HG02938 (cell line): ENCODE measurements around the gene ZNF407.
A peak's percentile ranks its signal among the peaks of the same experiment; 100 is the strongest.

ENCODE experiments used
- ATAC-seq: cut with Tn5 transposase; IDR thresholded peaks from one replicate; pipeline ENCODE4 v1.9.1; 2021; ENCODE audit warnings: mild to moderate bottlenecking, moderate library complexity; ENCODE audit not compliant: unreplicated experiment

Gene ZNF407

DNA sequence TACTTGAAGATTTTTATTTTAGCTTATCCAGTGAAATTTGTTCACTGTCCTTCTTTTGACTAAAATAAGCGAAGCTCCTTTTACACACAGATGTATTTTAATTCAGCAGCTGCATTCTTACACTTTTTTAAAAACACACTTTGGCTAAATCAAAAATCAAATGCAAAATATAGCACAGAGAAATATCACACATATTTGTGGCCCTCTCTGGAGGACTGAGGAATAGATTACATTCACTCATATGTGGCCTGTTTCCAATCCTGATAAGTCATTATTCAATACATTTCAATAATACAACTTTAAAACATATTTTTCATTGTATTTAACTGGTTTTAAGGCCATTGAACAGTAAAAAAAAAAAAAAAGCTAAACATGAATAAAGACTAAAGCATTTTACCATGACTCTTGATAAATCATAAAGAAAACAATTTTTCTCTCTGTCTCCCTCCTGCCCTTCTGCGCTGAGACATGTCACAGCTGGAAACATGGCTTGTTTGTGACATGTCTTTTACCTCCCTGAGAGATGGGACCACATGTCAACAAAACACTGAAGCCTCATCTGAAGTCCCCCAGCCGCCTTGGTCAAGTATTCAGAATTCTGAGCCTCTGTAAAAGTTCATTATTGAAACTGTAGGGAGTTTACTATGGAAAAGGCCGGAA is 221.0 kb downstream of the ZNF407 start:
- no peak for ATAC-seq

GRCh38 chr18:74819433-74820059 is 221.9 kb downstream of the ZNF407 start:
- ATAC-seq, result peak; percentile 88

- ATAC-seq, result no peak
Measured at GRCh38 chr18:74820160-74820780, 222.6 kb downstream of the ZNF407 start.

GRCh38 chr18:74825460-74825859 is 227.8 kb downstream of the ZNF407 start:
- no peak for ATAC-seq

DNA sequence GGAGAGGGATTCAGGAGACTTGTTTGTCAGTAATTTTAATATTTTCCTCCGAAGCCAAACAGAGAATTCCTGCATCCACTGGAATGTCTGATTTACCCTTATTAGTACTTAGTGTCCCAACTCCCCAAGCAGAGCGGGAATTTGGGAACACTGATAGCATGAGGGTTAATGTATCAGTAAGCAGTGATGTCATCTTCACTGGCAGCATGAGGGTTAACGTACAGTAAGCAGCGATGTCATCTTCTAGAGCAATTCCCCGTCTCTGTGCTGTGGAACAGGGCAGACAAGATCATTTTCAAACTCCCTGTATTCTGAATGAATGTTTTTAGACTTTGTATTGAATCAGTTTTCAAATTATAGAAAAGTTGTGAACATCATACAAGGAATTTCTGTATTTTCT is 228.9 kb downstream of the ZNF407 start:
- ATAC-seq, result no peak

DNA sequence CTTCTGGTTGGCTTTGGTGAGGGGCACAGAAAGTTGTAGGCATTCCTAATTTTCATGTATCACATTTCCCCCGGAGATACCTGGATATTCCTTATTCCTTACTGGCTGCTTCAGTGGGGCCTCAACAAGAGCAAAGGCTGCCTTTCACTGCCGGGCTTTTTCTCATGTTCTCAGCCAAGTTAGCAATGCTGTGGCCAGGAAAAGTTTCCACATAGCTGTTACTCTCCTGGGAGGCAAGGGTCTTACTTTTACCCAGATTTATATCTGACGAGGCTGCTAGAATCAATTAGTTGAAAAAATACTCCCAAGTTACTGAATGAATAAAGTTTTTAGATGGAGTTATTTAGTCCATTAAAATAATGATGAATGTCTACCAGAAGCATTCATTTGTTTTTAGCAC is 230.5 kb downstream of the ZNF407 start:
- no peak for ATAC-seq

DNA sequence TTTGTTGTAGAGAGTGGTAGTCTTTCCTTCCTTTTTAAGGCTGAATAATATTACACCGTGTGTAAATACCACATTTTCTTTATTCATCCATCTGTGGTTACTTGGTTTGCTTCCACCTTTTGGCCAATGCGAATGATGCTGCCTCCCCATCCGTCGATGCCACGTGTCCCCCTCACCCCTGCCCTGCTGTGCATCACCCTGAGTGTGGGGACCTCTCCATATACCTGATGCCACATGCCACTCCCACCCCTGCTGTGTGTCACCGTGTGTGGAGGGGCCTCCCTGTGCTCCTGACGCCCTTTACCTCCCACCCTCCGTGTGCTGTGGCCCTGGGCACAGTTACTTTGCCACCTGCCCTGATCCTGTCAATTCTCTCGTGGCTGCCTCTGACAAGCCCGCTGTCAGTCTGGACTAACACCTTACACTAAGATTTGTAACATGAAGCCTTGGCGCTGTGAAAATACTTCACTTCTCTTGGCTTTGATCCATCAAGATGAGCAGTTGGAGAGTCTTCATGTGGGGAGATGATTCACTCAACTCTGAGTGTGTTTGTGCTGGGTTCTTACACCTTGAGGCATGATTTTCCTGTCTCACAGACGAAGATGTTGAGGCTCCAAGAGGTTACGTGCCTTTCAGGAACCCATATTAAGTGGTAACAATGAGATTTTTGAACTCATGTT is 234.0 kb downstream of the ZNF407 start:
- ATAC-seq, result no peak

- ATAC-seq, result no peak
Measured at GRCh38 chr18:74832381-74832780, 234.7 kb downstream of the ZNF407 start.

DNA sequence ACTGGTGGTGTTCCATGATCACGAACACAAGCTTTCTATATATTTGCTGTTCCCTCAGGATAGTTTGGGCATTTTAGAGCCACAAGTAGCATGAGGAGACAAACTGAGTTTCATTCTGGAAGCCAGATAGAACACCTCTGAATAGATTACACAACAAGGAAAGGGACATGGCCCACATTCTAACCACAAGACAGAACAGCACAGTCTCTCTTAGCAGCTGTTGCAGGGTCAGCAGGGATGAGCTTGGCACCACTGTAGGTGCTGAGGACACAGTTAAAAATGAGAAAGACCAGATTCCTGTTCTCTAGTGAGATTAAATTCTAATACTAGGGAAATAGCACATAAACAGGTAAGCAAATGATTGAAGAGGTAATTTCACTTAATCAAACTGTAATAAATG is 235.3 kb downstream of the ZNF407 start:
- ATAC-seq, result no peak

DNA sequence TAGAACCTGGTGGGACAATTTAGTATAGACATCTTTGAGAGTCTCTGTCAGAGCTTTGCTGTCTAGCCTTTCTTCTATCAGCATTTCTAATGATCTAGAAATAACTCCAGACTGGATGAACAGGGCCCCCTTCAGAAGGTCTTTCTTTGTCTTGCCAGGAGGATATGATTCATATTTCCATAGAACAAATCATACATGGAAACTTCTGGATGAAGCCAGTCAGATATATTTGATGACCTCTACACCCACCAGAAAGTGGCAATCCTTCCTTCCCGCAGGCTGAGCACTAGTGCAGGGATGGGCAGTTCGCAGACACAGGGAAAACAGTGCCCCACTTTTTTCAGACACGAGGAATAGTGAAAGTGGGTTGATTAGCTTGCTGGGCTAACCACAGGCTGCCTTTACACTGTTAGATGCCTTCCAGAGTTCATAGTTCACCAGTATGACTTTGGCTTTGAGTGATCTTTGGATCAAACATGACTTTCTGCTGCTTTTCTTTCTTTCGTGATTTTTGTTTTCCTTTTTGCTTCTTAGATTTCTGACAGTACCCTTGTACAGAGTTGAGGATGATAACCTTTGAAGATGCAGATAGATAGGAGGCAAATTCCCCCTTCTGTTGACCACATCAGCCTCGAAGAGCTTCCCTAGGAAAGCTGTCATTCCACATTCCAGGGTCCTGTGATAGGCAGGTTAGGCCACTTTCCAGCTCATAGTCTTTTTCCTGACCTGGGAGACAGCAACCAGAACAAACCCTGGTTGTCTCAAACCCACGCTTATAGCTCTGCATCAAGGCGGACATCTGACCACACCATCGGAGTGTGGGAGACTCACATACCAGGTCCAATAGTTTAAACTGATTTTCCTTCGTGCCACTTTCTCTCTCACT is 237.0 kb downstream of the ZNF407 start:
- no peak for ATAC-seq

GRCh38 chr18:74836296-74837139 is 238.8 kb downstream of the ZNF407 start:
- ATAC-seq, result no peak

DNA sequence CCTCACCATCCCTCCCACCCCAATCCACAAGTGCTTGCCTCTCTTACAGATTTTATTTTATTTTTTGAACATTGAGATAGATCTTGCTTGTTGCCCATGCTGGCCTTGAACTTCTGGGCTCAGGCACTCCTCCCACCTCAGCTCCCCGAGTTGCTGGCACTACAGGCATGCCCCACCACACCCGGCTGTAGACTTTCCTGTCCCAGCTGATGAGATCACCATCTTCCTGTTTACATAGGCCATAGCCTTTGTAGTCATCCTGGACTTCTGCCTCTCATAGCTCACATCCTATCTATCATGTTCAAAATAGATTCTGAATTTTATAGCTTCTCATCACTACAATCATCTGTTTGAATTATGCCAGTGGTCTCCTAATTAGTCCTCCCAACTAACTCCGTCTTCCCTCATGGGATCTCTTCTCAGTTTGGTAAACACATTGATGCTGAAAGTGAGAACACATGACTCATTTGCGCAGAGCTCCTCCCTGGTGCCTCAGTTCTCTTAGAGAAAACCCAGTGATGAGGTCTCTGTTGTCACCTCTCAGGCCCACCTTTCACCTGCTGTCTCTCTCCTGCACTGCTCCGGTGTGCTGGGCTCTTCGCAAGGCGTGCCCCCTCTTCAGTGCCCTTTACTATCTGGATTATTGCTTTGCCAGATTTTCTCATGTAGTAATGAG is 243.0 kb downstream of the ZNF407 start:
- no peak for ATAC-seq

GRCh38 chr18:74841248-74841647 is 243.6 kb downstream of the ZNF407 start:
- ATAC-seq, result no peak

DNA sequence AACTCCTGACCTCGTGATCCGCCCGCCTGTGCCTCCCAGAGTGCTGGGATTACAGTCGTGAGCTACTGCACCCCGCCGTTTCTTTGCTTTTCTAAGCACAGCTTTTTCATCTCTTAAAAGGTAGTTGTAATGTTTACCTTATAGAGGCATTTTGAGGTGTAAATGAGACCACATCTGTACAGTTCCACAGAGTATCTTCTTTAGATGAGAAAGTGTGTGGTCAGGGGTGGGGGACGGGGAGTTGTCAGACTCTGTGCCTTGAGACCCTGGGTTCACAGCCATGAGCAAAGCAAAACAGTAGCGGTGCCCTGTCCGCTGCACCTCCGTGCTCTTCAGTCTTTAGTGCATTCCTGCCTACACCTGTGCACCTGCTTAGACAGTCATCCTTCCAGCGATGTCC is 251.6 kb downstream of the ZNF407 start:
- ATAC-seq, result no peak

GRCh38 chr18:74856434-74856833 is 258.8 kb downstream of the ZNF407 start:
- ATAC-seq, result no peak

DNA sequence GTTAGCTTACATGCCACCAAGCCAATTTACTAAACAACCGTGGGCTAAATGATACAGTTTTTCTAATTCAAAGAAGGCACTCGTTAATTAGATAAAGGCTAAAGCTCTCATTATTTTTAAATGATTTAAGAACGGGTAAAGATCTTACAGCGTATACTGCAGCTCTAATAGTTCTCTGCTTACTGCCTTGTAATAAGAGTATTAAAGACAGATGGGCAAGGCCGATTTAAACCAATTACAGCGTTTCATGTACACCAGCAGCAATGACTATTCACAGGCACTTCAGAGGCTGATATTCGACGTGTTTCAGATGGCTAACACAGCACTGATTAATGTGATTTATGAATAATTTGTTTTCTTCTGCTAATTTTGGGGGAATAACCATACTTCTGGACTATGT is 259.3 kb downstream of the ZNF407 start:
- no peak for ATAC-seq

- ATAC-seq, result no peak
Measured at GRCh38 chr18:74857901-74858300, 260.2 kb downstream of the ZNF407 start.

- no peak for ATAC-seq
Measured at GRCh38 chr18:74861154-74861553, 263.5 kb downstream of the ZNF407 start.

DNA sequence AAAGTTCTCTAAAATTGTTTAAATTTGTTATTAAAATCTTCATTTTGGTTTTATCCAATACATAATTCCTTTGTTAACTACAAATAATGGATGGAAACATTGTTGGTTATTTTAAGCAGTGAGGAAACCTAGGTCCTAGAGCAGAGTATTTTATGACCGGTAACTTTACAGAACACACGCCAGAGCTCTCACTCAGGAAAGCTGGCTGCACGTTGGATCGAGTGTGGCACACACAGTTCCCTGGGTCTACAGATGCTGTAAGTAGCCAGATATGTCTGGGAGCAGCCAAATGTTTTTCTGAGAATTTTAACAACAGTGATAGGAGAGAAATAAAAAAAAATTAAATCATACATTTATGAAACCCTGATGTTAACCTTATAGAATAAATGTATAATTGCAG is 264.4 kb downstream of the ZNF407 start:
- no peak for ATAC-seq
